ENCODE results near the gene CC2D1A.

DNA sequence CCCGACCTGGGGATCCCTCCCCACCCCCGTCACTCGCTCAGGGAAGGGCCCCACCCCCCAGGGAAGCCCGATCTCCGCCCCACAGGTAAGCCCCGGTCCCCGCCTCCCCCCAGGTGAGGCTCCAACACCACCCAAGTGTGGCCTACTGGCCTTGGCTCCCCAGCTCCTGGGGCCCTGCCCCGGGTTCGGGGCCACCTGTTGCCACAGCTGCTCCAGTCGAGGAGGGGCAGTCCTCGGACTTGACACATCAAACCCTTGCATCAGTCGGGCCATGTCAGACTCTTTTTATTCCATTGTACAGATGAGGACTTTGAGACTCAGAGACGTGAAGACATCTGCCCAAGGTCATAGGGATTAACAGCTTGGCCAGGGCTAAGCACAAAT lies 512 bp downstream of the CC2D1A start:
- TF ChIP-seq EZH2phosphoT487 (IDR thresholded peaks at IDR 0.05; ENCODE audit: insufficient read depth, low read depth) (no peak), EZH2 (IDR thresholded peaks at IDR 0.05; ENCODE audit: insufficient read depth, poor library complexity, severe bottlenecking) (no peak)
